Fibroblast of skin of right quadriceps (primary cell): ENCODE data around the gene ANAPC10.
A peak's percentile ranks its signal among the peaks of the same experiment; 100 is the strongest.
"Not testable (repeated sequence)": the region's sequence is repeated elsewhere in the genome, so short reads cannot be mapped to it uniquely, and the experiment has no call there.

Experiments used
- DNase-seq: peaks from one replicate; pipeline ENCODE4 v3.0.0-alpha.2; 2013

The ANAPC10 gene

GRCh38 chr4:145097821-145098674 lies at the start of gene ANAPC10, which contains the start of gene ABCE1:
ANAPC10 (minus strand) TSS chr4:145098196; CDS start chr4:145096099, 2,097 bp downstream.
ABCE1 (plus strand) TSS chr4:145098311; CDS start chr4:145104413, 6,102 bp downstream.
- peak; percentile 98 for DNase-seq

GRCh38 chr4:145136219-145136618 lies 38.2 kb upstream of the ANAPC10 start:
- not testable (repeated sequence) for DNase-seq

- DNase-seq: peak; percentile 10
These were observed 34.6 kb upstream of the ANAPC10 start for GRCh38 chr4:145132511-145133098.

GRCh38 chr4:145131848-145132247 lies 33.9 kb upstream of the ANAPC10 start:
- no peak for DNase-seq

- DNase-seq: peak; percentile 94
These were observed 32.9 kb upstream of the ANAPC10 start for GRCh38 chr4:145130788-145131399.

- no peak for DNase-seq
These were observed 32.1 kb upstream of the ANAPC10 start for GRCh38 chr4:145130130-145130529.

- DNase-seq: no peak
These were observed 27.4 kb upstream of the ANAPC10 start for GRCh38 chr4:145125396-145125795.

GRCh38 chr4:145108128-145108527 lies 10.1 kb upstream of the ANAPC10 start:
- no peak for DNase-seq

GRCh38 chr4:145107126-145107525 lies 9.1 kb upstream of the ANAPC10 start:
- DNase-seq: no peak

GRCh38 chr4:145103496-145103895 lies 5.5 kb upstream of the ANAPC10 start:
- no peak for DNase-seq

GRCh38 chr4:145102619-145103018 lies 4.6 kb upstream of the ANAPC10 start:
- no peak for DNase-seq

- no peak for DNase-seq
These were observed 3.1 kb upstream of the ANAPC10 start for GRCh38 chr4:145101091-145101490.

GRCh38 chr4:145099653-145100052 lies 1.7 kb upstream of the ANAPC10 start:
- peak; percentile 3 for DNase-seq

- peak; percentile 60 for DNase-seq
These were observed 660 bp upstream of the ANAPC10 start for GRCh38 chr4:145098675-145099037.

- no peak for DNase-seq
These were observed 620 bp downstream of the ANAPC10 start for GRCh38 chr4:145097331-145097820.

GRCh38 chr4:145093638-145094037 lies 4.4 kb downstream of the ANAPC10 start:
- DNase-seq: no peak

- DNase-seq: no peak
These were observed 7.6 kb downstream of the ANAPC10 start for GRCh38 chr4:145090380-145090779.

- DNase-seq: no peak
These were observed 13.9 kb downstream of the ANAPC10 start for GRCh38 chr4:145083891-145084605.

GRCh38 chr4:145081756-145082155 lies 16.2 kb downstream of the ANAPC10 start:
- DNase-seq: no peak

GRCh38 chr4:145076469-145076855 lies 21.5 kb downstream of the ANAPC10 start:
- no peak for DNase-seq

GRCh38 chr4:145075742-145076468 lies 22.1 kb downstream of the ANAPC10 start:
- no peak for DNase-seq

- DNase-seq: peak; percentile 3
These were observed 26.4 kb downstream of the ANAPC10 start for GRCh38 chr4:145071560-145071959.
